ENCODE results near the gene SAE1. TPM values are rescaled to one million over a fixed set of nuclear protein-coding genes. Genes with fewer than 3 reads are reported as not detected.
A peak's percentile ranks its signal among the peaks of the same experiment; 100 is the strongest.

SAE1 gene
- total RNA-seq, 2 donors from 2014 or later, result 187 to 240 TPM

DNA sequence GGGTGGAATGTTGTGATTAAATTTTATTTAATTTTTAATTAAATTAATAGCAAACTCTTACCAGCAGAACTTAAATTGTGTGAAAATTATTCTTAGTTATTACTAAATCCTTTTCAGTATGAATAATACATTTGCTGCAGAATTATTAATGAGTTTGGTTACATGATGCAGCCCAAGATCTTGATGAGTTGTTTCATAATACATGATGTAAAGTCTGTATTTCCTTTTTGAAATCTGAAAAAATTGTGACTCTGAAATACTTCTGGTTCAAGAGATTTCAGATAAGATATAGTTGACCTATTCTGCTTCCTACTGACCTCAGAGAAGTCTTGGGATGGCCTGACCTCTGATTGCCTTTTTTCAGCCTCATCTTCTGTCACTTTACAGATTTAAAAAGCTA is 11.1 kb downstream of the SAE1 start:
- peak overlapping the region; percentile 74 for H3K27ac Mint-ChIP-seq

DNA sequence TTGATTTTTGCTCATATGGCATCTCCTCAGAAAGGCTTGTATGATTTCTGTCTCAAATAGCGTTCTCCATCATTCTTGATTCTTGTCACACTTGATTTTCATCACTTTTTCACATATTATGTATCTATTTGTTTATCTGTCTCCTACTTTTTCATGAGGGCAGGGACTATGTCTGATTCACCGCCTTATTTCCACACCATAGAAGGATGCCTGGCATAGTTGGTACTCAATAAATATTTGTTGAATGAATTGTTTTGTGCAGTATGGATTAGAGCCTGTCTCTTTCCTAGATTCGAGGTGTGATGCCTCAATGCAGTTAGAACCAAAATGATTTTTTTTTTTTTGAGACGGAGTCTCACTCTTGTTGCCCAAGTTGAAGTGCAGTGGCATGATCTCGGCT is 12.1 kb downstream of the SAE1 start:
- peak overlapping the region; percentile 0 for H3K27ac Mint-ChIP-seq
- WGBS, 2 experiments (ENCODE audit: insufficient coverage in 1 of 2, insufficient read length in 1 of 2), result 94 to 98% methylated on average over 4 to 5 of the region's 5 CpGs
- peaks cover 84% of the 10 kb centered on the region for H3K36me3 ChIP-seq (ENCODE audit: control insufficient read depth, insufficient read depth, low read length)
- DNase-seq, result no peak
- H3K4me1 ChIP-seq (ENCODE audit: control insufficient read depth, insufficient read depth, low read length), result no peaks in the 10 kb centered on the region
- no peak overlapping the region for H3K4me3 Mint-ChIP-seq
- peaks cover 2% of the 10 kb centered on the region for H3K9me3 Mint-ChIP-seq
- no peak overlapping the region for H3K27ac ChIP-seq (ENCODE audit: low read depth, low read length)
- H3K27me3 Mint-ChIP-seq (ENCODE audit: insufficient read depth), result no peaks in the 10 kb centered on the region
- H3K9ac ChIP-seq (ENCODE audit: extremely low read depth, low read length, poor library complexity, severe bottlenecking), result no peak overlapping the region
- H3K4me3 ChIP-seq (ENCODE audit: low read length), result no peak overlapping the region
- TF ChIP-seq, protein P1, sequence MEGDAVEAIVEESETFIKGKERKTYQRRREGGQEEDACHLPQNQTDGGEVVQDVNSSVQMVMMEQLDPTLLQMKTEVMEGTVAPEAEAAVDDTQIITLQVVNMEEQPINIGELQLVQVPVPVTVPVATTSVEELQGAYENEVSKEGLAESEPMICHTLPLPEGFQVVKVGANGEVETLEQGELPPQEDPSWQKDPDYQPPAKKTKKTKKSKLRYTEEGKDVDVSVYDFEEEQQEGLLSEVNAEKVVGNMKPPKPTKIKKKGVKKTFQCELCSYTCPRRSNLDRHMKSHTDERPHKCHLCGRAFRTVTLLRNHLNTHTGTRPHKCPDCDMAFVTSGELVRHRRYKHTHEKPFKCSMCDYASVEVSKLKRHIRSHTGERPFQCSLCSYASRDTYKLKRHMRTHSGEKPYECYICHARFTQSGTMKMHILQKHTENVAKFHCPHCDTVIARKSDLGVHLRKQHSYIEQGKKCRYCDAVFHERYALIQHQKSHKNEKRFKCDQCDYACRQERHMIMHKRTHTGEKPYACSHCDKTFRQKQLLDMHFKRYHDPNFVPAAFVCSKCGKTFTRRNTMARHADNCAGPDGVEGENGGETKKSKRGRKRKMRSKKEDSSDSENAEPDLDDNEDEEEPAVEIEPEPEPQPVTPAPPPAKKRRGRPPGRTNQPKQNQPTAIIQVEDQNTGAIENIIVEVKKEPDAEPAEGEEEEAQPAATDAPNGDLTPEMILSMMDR (conservative IDR thresholded peaks at IDR 0.05), result no peak
- H3K36me3 Mint-ChIP-seq (ENCODE audit: low read depth), result peaks cover 74% of the 10 kb centered on the region
- no peaks in the 10 kb centered on the region for H3K9me3 ChIP-seq (ENCODE audit: control insufficient read depth, low read length)
- no peaks in the 10 kb centered on the region for H3K27me3 ChIP-seq (ENCODE audit: control insufficient read depth, insufficient read depth, low read length, poor library complexity, severe bottlenecking)
- H3K4me1 Mint-ChIP-seq, result peaks cover 4% of the 10 kb centered on the region

More for the DNA sequence above, 11.1 kb downstream of the SAE1 start:
- no peak overlapping the region for H3K4me3 ChIP-seq (ENCODE audit: low read length)
- no peaks in the 10 kb centered on the region for H3K9me3 ChIP-seq (ENCODE audit: control insufficient read depth, low read length)
- H3K36me3 ChIP-seq (ENCODE audit: control insufficient read depth, insufficient read depth, low read length), result peaks cover 76% of the 10 kb centered on the region
- no peaks in the 10 kb centered on the region for H3K27me3 ChIP-seq (ENCODE audit: control insufficient read depth, insufficient read depth, low read length, poor library complexity, severe bottlenecking)
- H3K4me1 ChIP-seq (ENCODE audit: control insufficient read depth, insufficient read depth, low read length), result no peaks in the 10 kb centered on the region
- Mint-ChIP-seq H3K27me3 (ENCODE audit: insufficient read depth) (no peaks in the 10 kb centered on the region), H3K36me3 (ENCODE audit: low read depth) (peaks cover 69% of the 10 kb centered on the region), H3K9me3 (no peaks in the 10 kb centered on the region), H3K4me3 (no peak overlapping the region), H3K4me1 (peaks cover 4% of the 10 kb centered on the region)
- DNase-seq, result no peak
- no peak overlapping the region for H3K9ac ChIP-seq (ENCODE audit: extremely low read depth, low read length, poor library complexity, severe bottlenecking)
- H3K27ac ChIP-seq (ENCODE audit: low read depth, low read length), result peak overlapping the region; percentile 16
- TF ChIP-seq, protein P1 (conservative IDR thresholded peaks at IDR 0.05), result no peak

DNA sequence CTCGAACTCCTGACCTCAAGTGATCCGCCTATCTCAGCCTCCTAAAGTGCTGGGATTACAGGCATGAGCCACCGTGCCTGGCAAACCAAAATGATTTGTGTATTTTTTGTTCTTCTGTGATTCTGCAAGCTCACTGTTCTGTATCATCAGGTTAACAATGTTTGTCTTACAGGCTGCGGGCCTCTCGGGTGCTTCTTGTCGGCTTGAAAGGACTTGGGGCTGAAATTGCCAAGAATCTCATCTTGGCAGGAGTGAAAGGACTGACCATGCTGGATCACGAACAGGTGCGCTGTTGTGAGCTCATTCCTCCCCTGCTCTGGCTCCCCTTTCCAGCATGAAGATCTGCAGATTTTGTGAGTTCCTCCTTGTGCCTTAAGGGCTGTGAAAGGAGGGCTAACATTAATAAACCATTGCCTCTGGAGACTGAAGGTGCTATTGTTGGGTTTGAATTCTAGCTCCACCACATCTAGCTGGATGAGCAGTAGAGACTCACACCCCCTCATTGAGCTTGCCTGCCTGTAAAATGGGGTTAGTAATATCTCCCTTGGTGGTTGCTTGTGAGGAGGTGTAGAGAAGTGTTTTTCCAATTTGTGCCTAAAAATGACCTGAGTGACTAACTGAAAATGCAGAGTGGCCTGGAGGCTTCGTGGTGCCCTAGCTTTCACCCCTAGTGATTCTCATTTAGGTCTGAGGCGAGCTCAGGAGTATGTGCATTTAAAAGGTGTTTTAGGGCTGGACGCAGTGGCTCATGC is 12.9 kb downstream of the SAE1 start:
- 96 to 97% methylated on average over 11 of the region's 11 CpGs for WGBS, 2 experiments (ENCODE audit: insufficient coverage in 1 of 2, insufficient read length in 1 of 2)
- Histone ChIP-seq H3K27me3 (ENCODE audit: control insufficient read depth, insufficient read depth, low read length, poor library complexity, severe bottlenecking) (no peaks in the 10 kb centered on the region), H3K9ac (ENCODE audit: extremely low read depth, low read length, poor library complexity, severe bottlenecking) (no peak overlapping the region), H3K27ac (ENCODE audit: low read depth, low read length) (no peak overlapping the region), H3K36me3 (ENCODE audit: control insufficient read depth, insufficient read depth, low read length) (peaks cover 87% of the 10 kb centered on the region), H3K4me3 (ENCODE audit: low read length) (no peak overlapping the region), H3K4me1 (ENCODE audit: control insufficient read depth, insufficient read depth, low read length) (no peaks in the 10 kb centered on the region), H3K9me3 (ENCODE audit: control insufficient read depth, low read length) (no peaks in the 10 kb centered on the region)
- H3K4me1 Mint-ChIP-seq, result peaks cover 4% of the 10 kb centered on the region
- H3K27me3 Mint-ChIP-seq (ENCODE audit: insufficient read depth), result no peaks in the 10 kb centered on the region
- peaks cover 2% of the 10 kb centered on the region for H3K9me3 Mint-ChIP-seq
- H3K4me3 Mint-ChIP-seq, result no peak overlapping the region
- H3K36me3 Mint-ChIP-seq (ENCODE audit: low read depth), result peaks cover 74% of the 10 kb centered on the region
- DNase-seq, result no peak
- H3K27ac Mint-ChIP-seq, result peak overlapping the region; percentile 39
- TF ChIP-seq, protein P1 (conservative IDR thresholded peaks at IDR 0.05), result no peak

All from endodermal cell (in vitro differentiated cells).